Cardiac muscle cell (in vitro differentiated cells and primary cell): ENCODE results near the gene MRLN. TPM values are rescaled to one million over a fixed set of nuclear protein-coding genes. Genes with fewer than 3 reads are reported as not detected.

Source experiments
- DNase-seq, 2 donors: peaks; one replicate each; pipeline versions ENCODE4 v3.0.0 to v3.0.0-alpha.2; 2010 to 2017; ENCODE audit warnings: low read depth in 1 of 2, low spot score in 1 of 2
- H3K27ac ChIP-seq: fragments of 200-600 bp; sonication (generic); 2 replicates; pipeline ENCODE4 v1.5.1; 2016
- H3K27me3 ChIP-seq: fragments of 200-600 bp; sonication (generic); 2 replicates; pipeline ENCODE4 v1.6.0; 2016; ENCODE audit warnings: control low read depth
- H3K36me3 ChIP-seq: fragments of 200-600 bp; sonication (generic); 2 replicates; pipeline ENCODE4 v1.5.1; 2016; ENCODE audit warnings: control low read depth
- H3K4me1 ChIP-seq: fragments of 200-600 bp; sonication (generic); 2 replicates; pipeline ENCODE4 v1.8.1; 2017; ENCODE audit warnings: low read depth, mild to moderate bottlenecking, mixed run types
- H3K4me3 ChIP-seq: fragments of 200-600 bp; sonication (generic); 2 replicates; pipeline ENCODE4 v1.5.1; 2016; ENCODE audit warnings: mild to moderate bottlenecking
- H3K9me3 ChIP-seq: fragments of 200-600 bp; sonication (generic); 2 replicates; pipeline ENCODE4 v1.5.1; 2017; ENCODE audit warnings: low read depth, mild to moderate bottlenecking, control low read depth
- polyA plus RNA-seq: library from polyadenylated mRNA; unstranded; fragments of >200 nt; fragmentation: Nextera tagmentation; extraction: Ambion mirVana; gene quantifications from 2 replicates; pipeline ENCODE4 v1.2.1, GENCODE V29; 2016
- total RNA-seq: library from RNA; depleted of rRNA; stranded (reverse); fragments of >200 nt; gene quantifications from 2 replicates; pipeline ENCODE4 v1.2.3, GENCODE V29; 2016
- TF ChIP-seq, protein P1 (sequence below): IDR thresholded peaks from 2 replicates; pipeline ENCODE4 v1.5.1; 2012; ENCODE audit warnings: low read depth, mild to moderate bottlenecking, low read length

The MRLN gene
- total and polyA plus RNA-seq, 2 experiments from 2014 or later = not detected

DNA sequence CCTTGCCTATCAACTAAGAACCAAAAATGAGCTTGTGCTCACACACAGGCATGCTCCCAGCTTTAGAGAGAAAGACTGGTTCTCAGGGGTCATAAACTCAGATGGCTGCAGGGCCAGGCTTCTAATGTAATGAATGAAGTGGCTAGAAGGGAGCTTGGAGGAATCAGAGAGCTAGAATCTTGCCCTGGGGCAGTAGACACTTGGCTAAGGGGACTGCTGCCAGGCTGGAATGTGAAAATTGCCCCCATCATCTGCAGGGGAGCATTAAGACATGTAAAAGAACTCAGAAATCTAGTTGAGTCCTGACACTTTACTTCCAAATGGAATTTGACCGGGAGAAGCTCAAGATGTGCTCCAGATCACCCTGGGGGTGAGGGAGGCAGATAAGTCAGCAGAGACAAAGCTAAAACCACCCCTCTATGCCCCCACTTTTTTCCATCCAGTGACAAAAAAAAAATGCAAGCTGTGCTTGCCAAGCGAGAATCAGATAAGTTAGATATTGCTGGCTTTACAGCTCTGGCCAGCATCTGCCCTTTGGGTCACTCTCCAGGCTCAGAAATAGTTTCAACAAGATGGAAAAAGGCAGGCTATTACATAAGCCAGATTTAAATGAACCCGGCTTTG lies 41.3 kb downstream of the MRLN start:
- H3K36me3 ChIP-seq = no peaks in the 10 kb centered on the region

DNA sequence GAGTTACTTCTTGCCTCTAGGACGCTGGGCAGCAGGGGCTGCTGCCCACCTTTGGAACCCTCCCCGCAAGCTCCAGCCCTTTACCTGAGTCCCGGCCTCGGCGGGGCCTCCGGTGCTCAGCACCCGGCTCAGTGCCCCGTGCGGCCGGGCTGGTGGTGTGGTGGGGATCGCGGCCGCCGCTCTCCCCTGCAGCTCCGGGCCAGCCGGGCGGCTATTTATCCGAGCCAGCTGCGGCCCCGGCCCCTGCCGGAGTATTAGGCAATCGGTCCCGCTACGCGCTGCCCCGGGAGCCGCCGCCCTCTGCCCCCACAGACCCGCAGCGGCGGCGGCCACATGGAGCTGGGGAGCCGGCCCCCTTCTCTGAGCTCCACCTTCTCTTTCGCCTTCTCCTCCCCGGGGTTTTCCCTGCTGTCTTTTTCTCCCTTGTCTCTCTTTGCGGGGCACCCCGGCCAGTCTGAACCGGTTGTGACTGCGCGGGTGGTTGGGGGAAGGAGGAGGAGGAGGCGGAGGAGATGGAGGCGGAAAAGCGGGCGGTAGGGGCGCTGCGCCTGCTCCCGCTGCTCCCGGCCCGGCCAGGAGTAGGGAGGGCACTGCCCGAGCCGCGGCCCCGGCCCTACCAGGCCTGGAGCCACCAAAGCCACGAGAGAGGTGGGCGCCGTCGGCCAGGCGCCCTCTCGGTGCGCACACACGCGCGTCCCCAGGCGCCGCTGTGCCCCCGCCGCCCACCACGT lies 43.7 kb downstream of the MRLN start, which contains the start of gene SLC16A9:
SLC16A9 (minus strand) TSS at position 456 of the 731 bp plus-strand sequence. CDS start 25,559 bp downstream, outside the sequence.
- no peaks in the 10 kb centered on the region for H3K4me1 ChIP-seq
- no peaks in the 10 kb centered on the region for H3K9me3 ChIP-seq
- DNase-seq = peak; percentile 69 to 75
- peaks cover 18% of the 10 kb centered on the region for H3K27me3 ChIP-seq
- H3K27ac ChIP-seq = no peak within 1 kb of the TSS
- no peaks in the 10 kb centered on the region for H3K36me3 ChIP-seq
- TF ChIP-seq, protein P1, sequence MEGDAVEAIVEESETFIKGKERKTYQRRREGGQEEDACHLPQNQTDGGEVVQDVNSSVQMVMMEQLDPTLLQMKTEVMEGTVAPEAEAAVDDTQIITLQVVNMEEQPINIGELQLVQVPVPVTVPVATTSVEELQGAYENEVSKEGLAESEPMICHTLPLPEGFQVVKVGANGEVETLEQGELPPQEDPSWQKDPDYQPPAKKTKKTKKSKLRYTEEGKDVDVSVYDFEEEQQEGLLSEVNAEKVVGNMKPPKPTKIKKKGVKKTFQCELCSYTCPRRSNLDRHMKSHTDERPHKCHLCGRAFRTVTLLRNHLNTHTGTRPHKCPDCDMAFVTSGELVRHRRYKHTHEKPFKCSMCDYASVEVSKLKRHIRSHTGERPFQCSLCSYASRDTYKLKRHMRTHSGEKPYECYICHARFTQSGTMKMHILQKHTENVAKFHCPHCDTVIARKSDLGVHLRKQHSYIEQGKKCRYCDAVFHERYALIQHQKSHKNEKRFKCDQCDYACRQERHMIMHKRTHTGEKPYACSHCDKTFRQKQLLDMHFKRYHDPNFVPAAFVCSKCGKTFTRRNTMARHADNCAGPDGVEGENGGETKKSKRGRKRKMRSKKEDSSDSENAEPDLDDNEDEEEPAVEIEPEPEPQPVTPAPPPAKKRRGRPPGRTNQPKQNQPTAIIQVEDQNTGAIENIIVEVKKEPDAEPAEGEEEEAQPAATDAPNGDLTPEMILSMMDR = peak; percentile 40
- peak within 1 kb of the TSS; percentile 59 for H3K4me3 ChIP-seq

More for the DNA sequence above, 41.3 kb downstream of the MRLN start:
- no peak overlapping the region for H3K27ac ChIP-seq
- peak in 1 of 2 donors; percentile 5 for DNase-seq
- peaks cover 18% of the 10 kb centered on the region for H3K27me3 ChIP-seq
- no peak overlapping the region for H3K4me3 ChIP-seq
- TF ChIP-seq, protein P1 = no peak
- H3K9me3 ChIP-seq = no peaks in the 10 kb centered on the region
- no peaks in the 10 kb centered on the region for H3K4me1 ChIP-seq

DNA sequence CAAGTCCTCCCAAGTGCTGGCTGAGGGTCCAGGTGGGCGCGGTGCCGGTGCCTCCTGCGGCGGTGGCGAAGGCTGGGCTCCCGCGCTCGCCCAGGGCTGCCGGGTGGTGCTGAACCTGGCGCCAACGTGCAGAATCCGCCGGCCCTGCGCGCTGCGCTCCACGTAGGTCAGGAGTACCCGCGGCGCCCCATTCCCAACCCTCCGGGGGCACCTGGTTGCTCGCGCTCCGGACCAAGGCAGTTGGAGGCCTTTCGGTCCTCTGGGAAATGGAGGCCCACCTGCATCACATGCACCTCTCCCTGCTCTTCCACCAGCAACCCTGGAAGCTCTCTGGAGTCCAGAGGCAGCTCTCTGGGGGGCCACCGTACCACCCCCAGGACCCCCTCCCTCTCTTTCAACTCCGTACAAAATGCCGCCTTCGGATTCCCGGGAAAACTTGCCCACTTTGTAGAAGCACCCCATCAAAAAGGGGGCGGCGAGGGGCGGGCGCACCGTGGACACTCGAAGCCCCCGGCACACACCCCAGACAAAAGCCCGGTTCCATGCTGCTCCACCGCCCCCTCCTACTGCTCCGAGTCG lies 44.4 kb downstream of the MRLN start:
- H3K27ac ChIP-seq = no peak overlapping the region
- H3K27me3 ChIP-seq = peaks cover 18% of the 10 kb centered on the region
- peak; percentile 16 to 64 for DNase-seq
- TF ChIP-seq, protein P1 = no peak
- no peaks in the 10 kb centered on the region for H3K4me1 ChIP-seq
- H3K4me3 ChIP-seq = peak overlapping the region; percentile 59
- H3K36me3 ChIP-seq = no peaks in the 10 kb centered on the region
- H3K9me3 ChIP-seq = no peaks in the 10 kb centered on the region

DNA sequence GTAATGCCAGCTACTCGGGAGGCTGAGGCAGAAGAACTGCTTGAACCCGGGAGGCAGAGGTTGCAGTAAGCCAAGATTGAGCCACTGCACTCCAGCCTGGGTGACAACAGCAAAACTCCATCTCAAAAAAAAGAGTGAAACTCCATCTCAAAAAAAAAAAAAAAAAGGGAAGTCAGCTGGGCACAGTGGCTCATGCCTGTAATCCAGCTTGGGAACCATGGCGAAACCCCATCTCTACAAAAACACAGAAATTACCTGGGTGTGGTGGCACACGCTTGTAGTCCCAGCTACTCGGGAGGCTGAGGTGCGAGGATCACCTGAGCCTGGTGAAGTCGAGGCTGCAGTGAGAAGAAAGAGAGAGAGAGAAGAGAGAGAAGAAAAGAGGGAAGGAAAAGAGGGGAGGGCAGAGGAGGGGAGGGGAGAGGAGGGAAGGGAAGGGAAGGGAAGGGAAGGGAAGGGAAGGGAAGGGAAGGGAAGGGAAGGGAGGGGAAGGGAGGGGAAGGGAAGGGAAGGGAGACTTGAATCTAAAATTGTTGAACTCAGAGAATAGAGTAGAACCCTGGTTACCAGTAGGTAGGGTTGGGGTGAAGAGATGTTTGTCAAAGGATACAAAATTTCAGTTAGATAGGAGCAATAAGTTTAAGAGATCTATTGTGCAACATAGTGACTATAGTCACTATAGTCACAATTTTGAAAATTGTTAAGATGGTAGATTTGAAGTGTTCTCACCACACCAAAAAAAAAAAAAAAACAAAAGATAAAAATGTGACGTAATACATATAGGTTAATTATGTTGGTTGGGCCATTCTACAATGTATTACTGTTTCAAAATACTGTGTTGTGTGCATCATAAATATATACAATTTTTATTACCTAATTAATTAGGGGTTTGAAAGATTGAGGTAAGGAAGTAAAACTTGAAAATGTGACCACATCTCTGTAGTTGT lies 46.1 kb downstream of the MRLN start:
- H3K36me3 ChIP-seq = no peaks in the 10 kb centered on the region
- H3K27ac ChIP-seq = no peak overlapping the region
- H3K4me1 ChIP-seq = no peaks in the 10 kb centered on the region
- no peak for DNase-seq
- peaks cover 18% of the 10 kb centered on the region for H3K27me3 ChIP-seq
- H3K9me3 ChIP-seq = no peaks in the 10 kb centered on the region
- TF ChIP-seq, protein P1 = no peak
- H3K4me3 ChIP-seq = no peak overlapping the region

DNA sequence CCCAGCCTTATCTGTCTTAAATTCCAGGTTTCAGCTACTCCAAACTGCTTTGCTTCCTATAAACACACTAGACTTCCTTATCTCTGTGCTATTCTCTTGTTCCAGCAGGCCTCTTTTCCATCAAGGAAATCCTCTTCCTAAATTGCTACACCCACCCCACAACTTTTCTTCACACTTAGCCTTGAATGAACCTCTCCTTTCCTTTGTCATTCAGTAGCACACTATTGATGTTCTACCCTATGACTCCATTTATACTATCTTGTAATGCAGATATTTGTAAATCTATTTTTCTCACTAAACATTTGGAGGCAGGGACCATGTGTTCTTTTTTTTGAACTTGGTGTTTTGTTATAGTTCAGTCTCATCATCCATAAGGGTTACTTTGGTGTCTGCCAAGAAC lies 47.3 kb downstream of the MRLN start:
- Histone ChIP-seq H3K27me3 (peaks cover 18% of the 10 kb centered on the region), H3K9me3 (no peaks in the 10 kb centered on the region), H3K4me3 (no peak overlapping the region), H3K36me3 (no peaks in the 10 kb centered on the region), H3K4me1 (no peaks in the 10 kb centered on the region), H3K27ac (no peak overlapping the region)
- DNase-seq = no peak
- TF ChIP-seq, protein P1 = no peak
